ENCODE data around the gene GSC2.
"Not testable (repeated sequence)": the region's sequence is repeated elsewhere in the genome, so short reads cannot be mapped to it uniquely, and the experiment has no call there.

GSC2 gene

DNA sequence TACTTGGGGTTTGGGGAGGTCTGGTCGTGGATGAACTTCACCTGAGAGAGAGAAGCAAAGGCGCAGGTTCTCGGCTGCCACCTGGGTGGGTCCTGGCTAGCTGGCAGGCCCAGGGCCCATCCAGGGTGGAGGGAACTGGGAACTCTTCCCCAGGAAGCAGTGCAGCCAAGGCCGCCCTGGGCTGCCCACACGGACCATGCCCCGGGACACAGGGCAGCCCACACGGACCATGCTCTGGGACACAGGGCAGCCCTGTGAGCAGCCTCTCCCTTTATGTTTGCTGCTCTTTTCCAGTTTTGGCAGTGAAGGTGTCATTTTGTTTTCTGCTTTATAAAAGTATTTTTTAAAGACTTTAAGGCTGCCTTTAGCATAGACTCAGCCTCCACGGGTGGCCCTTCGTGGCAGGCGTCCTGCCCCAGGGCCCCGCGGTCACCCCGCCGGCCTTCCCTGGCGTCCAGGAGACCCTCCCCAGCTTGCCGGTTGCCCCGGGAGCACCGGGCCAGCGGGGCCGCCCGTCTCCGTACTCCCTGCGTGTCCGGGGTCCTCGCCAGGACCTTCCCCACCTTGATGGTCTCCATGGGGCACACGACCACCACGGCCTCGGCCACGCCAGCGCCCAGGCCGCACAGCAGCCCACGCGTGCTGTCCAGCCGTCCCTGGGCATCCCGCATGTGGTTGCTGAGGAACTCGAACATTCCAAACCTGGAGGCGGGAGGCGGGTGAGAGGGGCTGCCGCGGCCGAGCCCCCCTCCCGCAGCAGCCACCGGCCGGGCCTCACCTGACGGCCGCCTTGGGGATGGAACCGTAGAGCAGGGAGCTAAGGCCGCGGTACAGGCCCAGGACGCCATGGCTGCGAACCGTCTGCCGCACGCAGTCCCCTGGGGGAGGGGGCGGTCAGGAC is 27.3 kb upstream of the GSC2 start:
- DNase-seq = no peak

DNA sequence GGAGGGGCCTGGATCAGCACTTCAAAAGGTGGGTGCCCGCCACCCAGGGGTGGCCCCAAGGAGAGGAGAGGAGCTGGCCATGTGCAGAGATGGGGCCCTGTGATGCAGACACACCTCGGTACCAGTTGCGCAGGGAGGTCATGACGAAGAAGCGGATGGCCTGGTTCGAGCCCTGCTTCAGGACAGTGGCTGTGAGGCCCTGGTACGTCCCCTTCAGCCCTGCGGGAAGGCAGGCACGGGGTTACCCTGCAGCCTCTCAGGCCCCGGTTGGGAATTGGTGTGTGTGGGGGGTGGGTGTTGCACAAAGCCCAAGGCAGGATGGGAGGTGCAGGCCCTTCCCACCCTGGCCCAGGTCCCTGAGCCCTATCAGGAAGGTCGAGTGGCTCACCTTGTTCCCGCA is 26.6 kb upstream of the GSC2 start:
- DNase-seq = no peak

DNA sequence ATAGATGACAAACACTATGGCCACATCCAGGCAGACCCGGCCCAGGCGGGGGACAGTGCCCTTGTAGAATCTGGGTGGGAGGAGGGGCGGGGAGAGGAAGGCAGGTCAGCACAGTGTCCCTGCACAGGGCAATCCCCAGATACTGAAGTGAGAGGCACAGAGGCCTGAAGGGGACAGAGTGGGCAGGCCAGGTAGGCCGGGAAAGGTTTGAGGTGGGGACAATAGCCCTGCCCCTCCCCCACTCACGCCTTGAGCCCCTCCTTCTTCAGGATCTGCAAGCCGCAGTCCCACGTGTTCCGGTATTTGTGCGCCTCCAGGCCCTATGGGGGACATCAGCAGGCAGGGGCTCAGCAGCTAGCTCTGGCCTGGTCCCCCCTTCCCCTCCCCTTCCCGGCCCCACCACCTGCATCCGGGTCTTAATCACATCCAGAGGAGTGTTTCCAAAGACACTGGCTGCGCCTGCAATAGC is 26.1 kb upstream of the GSC2 start:
- DNase-seq = no peak

DNA sequence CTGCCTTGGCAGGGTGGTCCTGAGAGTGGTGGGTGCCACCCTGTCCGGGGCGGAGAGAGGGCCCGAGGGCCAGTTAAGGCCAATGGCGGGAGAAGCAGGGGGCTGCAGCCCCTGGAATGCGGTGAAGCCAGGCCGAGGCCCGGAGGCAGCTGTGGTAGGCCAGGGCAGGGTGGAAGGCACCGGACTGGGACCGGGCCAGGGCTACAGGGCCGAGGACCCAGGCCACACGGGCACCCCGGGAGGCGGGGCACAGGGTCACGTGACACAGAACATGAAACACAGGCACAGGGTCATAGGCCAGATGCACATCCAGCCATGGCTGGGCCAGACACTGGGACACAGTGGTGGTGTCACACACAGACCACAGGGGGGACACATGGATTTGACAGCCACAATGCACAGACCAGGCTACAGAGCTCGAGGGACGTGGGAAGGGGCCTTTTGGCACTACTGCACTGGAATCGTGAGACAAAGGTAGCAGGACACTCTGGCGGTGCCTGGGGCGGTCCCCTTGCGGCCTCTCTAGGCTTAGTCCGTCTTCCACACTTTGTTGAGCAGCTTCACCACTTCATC is 25.6 kb upstream of the GSC2 start:
- DNase-seq = no peak

GRCh38 chr22:19175026-19175601 is 25.0 kb upstream of the GSC2 start:
- DNase-seq = no peak

- DNase-seq = peak; percentile 25
Measured at GRCh38 chr22:19174106-19175025, 24.3 kb upstream of the GSC2 start.

DNA sequence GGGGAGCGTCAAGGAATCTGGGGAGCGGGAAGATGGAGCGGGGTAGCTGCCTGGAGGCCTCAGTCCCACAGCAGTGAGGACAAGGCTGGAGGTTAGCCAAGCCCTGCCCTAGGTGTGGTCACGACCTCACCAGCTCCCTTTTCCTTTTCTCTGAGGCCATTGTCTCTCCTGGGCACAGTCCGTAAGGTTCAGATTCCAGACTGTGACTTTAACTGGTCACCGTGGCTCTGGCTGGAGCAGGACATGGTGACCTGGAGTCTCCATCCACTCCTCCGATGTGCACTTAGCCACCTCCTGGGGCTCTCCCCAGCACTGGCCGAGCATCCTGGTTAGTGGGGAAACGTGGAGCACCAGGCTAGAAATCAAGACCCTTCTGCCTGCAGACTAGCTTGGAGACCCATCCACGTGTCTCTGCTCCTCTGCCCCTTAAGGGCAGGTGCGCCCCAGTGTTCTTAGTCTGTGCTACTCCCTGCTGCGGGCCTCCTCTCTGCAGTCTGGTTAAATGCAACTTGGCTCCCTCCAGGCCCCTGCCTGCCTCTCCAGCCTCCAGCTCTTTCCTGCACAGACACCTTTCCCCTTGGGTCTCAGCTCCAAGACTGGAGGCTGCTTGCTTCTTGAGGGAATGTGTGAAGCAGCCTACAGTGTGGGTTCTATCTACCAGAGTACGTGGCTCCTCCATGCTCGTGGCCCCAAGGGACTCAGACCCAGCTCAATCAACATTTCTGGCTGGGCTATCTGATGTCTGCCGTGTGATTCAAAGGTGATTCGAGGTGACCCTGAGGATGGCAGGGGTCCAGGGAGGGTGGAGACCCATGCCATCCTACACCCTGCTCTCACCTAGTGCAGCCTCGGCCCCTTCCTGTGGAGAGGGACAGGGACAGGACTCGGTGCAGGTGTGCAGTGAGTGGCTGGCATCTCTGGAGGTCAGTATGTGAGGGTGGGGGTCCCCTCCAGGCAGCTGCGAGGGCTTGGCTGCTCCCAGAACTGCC is 23.2 kb upstream of the GSC2 start:
- no peak for DNase-seq

- DNase-seq = no peak
Measured at GRCh38 chr22:19172213-19173046, 22.3 kb upstream of the GSC2 start.

DNA sequence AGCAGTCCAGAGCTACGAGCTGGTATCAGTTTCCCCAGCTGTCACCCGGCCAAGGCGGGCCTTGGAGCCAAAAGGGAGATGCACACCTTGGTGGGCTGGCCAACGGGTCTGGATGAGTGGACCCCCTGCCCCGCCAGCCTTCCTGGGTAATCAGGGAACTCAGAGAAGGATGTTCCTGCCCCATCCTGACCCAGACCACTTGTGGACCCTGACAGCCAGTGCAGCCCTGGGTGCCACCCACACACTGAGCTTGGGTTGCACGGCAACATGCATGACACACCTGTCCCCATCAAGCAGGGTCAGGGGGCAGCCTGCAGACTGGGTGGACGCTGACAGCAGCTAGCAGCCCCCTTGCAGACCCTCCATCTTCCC is 19.8 kb upstream of the GSC2 start:
- no peak for DNase-seq

DNA sequence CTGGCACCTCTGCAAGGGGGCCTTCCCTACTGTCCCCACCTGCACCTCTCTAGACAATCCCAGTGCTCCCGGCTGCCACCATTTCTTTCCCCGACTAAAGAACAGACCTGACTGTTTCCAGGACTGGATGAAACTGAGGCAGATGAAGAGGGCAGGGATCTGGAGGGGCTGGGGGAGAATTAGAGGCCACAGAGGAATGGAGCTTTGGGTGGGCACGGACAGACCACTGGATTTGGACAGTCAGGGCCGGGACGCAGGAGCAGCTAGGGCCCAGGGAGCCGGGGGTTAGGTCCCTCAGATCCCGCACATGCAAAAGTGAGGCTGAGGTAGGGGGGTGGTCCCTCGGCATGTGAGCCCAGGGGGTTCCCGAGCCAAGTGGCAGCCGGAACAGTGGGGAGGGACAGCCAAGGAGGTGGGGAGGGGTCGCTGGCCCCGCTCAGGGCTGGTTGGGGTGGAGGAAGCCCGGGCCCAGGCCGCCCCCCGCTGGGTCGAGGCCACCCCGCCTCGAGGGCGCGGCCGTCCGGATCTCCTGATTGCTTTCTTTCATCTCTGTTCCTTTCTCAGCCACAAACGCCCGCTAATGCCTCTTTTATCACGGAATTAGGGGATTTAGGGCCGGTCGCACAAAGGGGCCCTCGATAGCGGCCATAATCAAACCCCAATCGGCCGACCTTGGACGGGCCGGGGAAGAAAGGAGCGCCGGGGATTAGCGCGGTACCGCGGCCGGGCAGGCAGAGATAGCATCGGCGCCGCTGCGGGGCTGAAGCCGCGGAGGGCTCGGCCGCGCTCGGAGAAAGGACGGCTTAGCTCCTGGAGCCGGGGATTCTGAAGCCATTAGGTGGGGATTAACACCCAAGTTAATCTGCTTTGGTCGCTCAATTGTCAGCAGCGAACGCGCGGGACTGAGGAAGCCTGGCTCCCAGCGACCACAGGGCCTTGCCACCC is 19.2 kb upstream of the GSC2 start:
- DNase-seq = no peak

- no peak for DNase-seq
Measured at GRCh38 chr22:19168088-19168890, 18.2 kb upstream of the GSC2 start.

DNA sequence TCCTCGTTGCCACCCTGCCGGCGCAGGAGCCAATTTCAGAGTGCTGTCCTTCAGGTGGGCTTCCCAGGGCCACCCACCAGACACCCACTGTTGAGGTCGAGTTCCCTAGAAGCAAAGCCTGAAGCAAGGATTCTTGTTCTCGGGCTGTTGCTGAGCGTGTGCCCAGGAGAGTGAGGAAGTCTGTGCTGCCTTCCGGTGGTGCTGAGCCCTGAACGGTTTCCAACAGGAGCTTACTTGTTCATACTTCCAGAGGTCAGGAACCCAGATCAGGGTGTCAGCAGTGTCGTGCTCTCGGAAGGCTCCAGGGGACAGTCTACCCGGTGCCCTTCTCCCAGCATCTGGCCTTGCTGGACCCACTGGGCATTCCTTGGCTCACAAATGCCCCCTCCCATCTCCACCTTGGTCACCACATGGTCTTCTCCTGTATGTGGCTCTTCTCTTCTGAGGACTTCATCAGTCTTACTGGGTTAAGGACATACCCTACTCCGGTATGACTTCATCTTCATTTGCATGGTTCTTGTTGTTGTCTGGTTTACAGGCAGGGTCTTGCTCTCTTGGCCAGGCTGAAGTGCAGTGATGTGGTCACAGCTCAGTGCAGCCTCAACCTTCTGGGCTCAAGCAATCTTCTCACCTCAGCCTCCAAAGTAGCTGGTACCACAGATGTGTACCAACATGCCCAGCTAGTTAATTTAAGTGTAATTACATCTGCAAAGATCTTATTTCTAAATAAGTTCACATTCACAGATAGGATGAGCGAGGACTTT is 17.2 kb upstream of the GSC2 start:
- no peak for DNase-seq

DNA sequence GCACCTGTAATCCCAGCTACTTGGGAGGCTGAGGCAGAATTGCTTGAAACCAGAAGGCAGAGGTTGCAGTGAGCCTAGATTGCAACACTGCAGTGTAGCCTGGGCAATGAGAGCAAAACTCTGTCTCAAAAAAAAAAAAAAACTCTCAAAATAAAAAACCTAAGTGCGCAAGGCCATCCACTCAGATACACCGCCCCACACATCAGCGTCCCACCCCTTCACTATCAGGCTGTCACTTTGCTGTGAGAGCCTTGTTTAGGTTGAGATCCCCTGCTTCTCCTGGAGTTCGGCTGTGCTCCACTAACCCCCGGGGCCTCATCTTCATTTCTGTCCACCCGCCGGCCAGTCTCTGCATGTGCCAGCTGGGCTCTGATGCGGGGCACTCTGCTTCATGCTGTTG is 16.3 kb upstream of the GSC2 start:
- no peak for DNase-seq

DNA sequence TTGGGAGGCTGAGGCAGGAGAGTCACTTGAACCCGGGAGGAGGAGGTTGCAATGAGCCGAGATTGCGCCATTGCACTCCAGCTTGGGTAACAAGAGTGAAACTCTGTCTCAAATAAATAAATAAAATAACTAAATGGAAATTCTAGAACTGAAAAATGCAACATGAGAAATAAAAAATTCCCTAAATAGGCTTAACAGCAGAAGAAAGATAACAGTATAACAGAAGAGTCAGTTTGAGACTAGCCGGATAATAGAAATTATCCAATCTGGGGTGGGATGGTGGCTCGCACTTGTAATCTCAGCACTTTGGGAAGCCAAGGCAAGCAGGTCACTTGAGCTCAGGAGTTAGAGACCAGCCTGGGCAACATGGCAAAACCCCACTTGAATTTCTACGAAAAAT is 14.3 kb upstream of the GSC2 start:
- no peak for DNase-seq

DNA sequence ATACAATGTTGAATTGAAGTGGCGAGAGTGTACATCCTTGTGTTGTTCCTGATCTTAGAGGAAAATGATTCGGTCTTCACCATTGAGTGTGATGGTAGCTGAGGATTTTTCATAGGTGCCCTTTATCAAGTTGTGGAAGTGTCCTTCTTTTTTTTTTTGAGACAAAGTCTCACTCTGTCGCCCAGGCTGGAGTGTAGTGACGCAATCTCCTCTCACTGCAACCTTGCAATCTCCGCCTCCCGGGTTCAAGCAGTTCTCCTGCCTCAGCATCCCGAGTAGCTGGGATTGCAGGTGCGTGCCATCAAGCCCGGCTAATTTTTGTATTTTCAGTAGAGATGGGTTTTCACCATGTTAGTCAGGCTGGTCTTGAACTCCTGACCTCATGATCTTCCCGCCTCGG is 8.6 kb upstream of the GSC2 start:
- not testable (repeated sequence) for DNase-seq

GRCh38 chr22:19156109-19156508 is 6.0 kb upstream of the GSC2 start:
- DNase-seq = not testable (repeated sequence)

DNA sequence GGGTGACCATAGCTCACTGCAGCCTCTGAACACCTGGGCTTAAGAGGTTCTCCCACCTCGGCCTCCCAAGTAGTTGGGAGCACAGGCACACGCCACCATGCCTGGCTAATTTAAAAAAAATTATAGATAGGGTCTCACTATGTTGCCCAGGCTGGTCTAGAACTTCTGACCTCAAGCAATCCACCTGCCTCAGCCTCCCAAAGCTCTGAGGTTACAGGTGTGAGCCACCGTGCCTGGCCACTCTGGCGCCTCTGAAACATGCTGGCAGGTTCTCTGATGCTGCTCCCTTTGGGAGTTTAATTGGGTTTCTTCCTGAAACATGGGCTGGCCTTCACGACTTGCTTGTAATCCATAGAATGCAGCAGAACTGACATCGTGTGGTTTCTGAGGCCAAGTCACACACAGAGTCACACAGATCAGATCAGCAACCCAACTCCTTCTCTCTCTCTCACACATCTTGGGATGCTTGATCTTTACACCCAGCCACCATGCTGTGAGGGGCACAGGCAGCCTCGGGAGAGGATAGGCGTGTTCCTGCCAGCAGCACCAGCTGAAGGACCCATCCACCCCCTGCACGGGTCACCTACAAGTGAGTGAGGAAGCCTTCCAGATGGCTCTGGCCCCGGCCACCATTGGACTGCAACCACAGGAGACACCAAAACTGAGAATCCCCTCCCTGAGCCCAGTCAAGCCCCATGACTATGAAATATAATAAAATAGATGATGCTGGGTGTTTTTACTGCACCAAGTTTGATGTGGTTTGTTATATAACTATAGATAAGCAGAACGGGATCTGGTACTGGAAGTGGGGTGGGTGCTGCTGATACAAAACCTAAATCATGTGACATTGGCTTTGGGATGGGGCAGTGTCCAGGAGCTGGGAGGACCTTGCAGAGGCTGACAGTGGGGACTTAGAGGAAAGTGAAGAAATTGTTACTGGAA is 3.1 kb upstream of the GSC2 start:
- DNase-seq = no peak

Data from GDM1 (cell line).